ENCODE data around the gene CST9.
"Not testable (repeated sequence)": the region's sequence is repeated elsewhere in the genome, so short reads cannot be mapped to it uniquely, and the experiment has no call there.

CST9 gene

GRCh38 chr20:23587631-23588030 is 18.1 kb downstream of the CST9 start:
- DNase-seq (ENCODE audit: low spot score), result no peak

GRCh38 chr20:23586735-23587525 is 18.8 kb downstream of the CST9 start:
- DNase-seq (ENCODE audit: low spot score), result no peak

GRCh38 chr20:23585808-23586734 is 19.6 kb downstream of the CST9 start:
- DNase-seq (ENCODE audit: low spot score), result no peak

- no peak for DNase-seq (ENCODE audit: low spot score)
These were observed 20.3 kb downstream of the CST9 start for GRCh38 chr20:23585449-23585807.

GRCh38 chr20:23584434-23585199 is 21.1 kb downstream of the CST9 start:
- DNase-seq (ENCODE audit: low spot score), result no peak

- no peak for DNase-seq (ENCODE audit: low spot score)
These were observed 22.2 kb downstream of the CST9 start for GRCh38 chr20:23583526-23583925.

GRCh38 chr20:23582293-23582692 is 23.4 kb downstream of the CST9 start:
- no peak for DNase-seq (ENCODE audit: low spot score)

- DNase-seq (ENCODE audit: low spot score), result not testable (repeated sequence)
These were observed 23.9 kb downstream of the CST9 start for GRCh38 chr20:23581833-23582232.

- no peak for DNase-seq (ENCODE audit: low spot score)
These were observed 30.7 kb downstream of the CST9 start for GRCh38 chr20:23574977-23575376.

GRCh38 chr20:23570178-23570760 is 35.4 kb downstream of the CST9 start:
- DNase-seq (ENCODE audit: low spot score), result no peak

GRCh38 chr20:23569570-23569969 is 36.1 kb downstream of the CST9 start:
- no peak for DNase-seq (ENCODE audit: low spot score)

- DNase-seq (ENCODE audit: low spot score), result no peak
These were observed 36.8 kb downstream of the CST9 start for GRCh38 chr20:23568971-23569330.

- DNase-seq (ENCODE audit: low spot score), result no peak
These were observed 37.3 kb downstream of the CST9 start, which contains the start of gene CST9L for GRCh38 chr20:23568320-23568970. CST9L (minus strand) TSS chr20:23568484; CDS start chr20:23568450, 34 bp downstream.

- DNase-seq (ENCODE audit: low spot score), result no peak
These were observed 39.4 kb downstream of the CST9 start for GRCh38 chr20:23566199-23566932.

GRCh38 chr20:23565503-23566045 is 40.1 kb downstream of the CST9 start:
- no peak for DNase-seq (ENCODE audit: low spot score)

GRCh38 chr20:23564927-23565326 is 40.8 kb downstream of the CST9 start:
- no peak for DNase-seq (ENCODE audit: low spot score)

GRCh38 chr20:23562721-23563342 is 42.9 kb downstream of the CST9 start:
- DNase-seq (ENCODE audit: low spot score), result no peak

- DNase-seq (ENCODE audit: low spot score), result no peak
These were observed 51.3 kb downstream of the CST9 start for GRCh38 chr20:23554401-23554800.

Data from LoVo (cell line).